Transverse colon (tissue), 4 donors: ENCODE data around the gene ZBTB1. TPM values are rescaled to one million over a fixed set of nuclear protein-coding genes. Genes with fewer than 3 reads are reported as not detected.

Source experiments
- DNase-seq: peaks from one replicate; pipeline ENCODE4 v3.0.0-alpha.2; 2019
- H3K27ac ChIP-seq, 4 donors: fragments of 200-600 bp; sonication (generic); 2 replicates each; pipeline ENCODE4 v1.5.1; 2016 to 2018; ENCODE audit warnings: inconsistent platforms in 4 of 4
- H3K27me3 ChIP-seq: fragments of 200-600 bp; sonication (generic); 2 replicates; pipeline ENCODE4 v1.5.1; 2017; ENCODE audit warnings: inconsistent platforms
- H3K36me3 ChIP-seq, 4 donors: fragments of 200-600 bp; sonication (generic); 2 replicates each; pipeline ENCODE4 v1.5.1; 2017 to 2019; ENCODE audit warnings: inconsistent platforms in 4 of 4
- H3K4me1 ChIP-seq, 4 donors: fragments of 200-600 bp; sonication (generic); 2 replicates each; pipeline ENCODE4 v1.5.1; 2017 to 2020; ENCODE audit warnings: inconsistent platforms in 4 of 4
- H3K4me3 ChIP-seq, 4 donors: fragments of 200-600 bp; sonication (generic); 1 replicate in 1 of 4; 2 replicates in 3 of 4; pipeline versions ENCODE4 v1.5.1 to v1.6.1; 2017 to 2019; ENCODE audit warnings: inconsistent platforms in 4 of 4
- H3K9me3 ChIP-seq, 2 donors: fragments of 200-600 bp; sonication (generic); 2 replicates each; pipeline ENCODE4 v1.5.1; 2017 to 2019; ENCODE audit warnings: inconsistent platforms in 2 of 2
- EP300 ChIP-seq: sonication (generic); formaldehyde crosslinking; IDR thresholded peaks from one replicate; pipeline ENCODE4 v1.6.1; 2017; ENCODE audit warnings: antibody characterized with exemption, low read depth
- POLR2A ChIP-seq: fragments of 450-650 bp; IDR thresholded peaks from one replicate; pipeline ENCODE4 v1.6.1; 2016; ENCODE audit warnings: antibody characterized with exemption, mild to moderate bottlenecking, moderate library complexity
- POLR2AphosphoS5 ChIP-seq, 3 donors: sonication (generic); formaldehyde crosslinking; IDR thresholded peaks; one replicate each; pipeline ENCODE4 v1.6.1; 2016; ENCODE audit warnings: antibody characterized with exemption in 3 of 3
- WGBS, 2 donors: methylation state at CpG; one replicate each; pipeline ENCODE4 v1.1.5; 2018; ENCODE audit warnings: low coverage in 1 of 2; 5-methylcytosine and 5-hydroxymethylcytosine counted together
- in situ Hi-C, 4 donors: fragments of 200-750 bp; cut with MboI; loops; one replicate each; pipeline versions ENCODE4 v1.15.0 to v1.15.1; 2017; ENCODE audit warnings: low sequenced_read_pairs in 3 of 4, low pct_ligation_motif_present in 1 of 4, low pct_unique_long_range_greater_than_20kb in 1 of 4
- intact Hi-C: fragments of 100-400 bp; cut with DNase I; formaldehyde crosslinking; loops from one replicate; pipeline ENCODE4 v1.15.1; 2023; ENCODE audit warnings: low total_unique reads
- total RNA-seq, 4 donors: library from RNA; depleted of rRNA; stranded (reverse); fragments of >200 nt; gene quantifications; one replicate each; pipeline ENCODE4 v1.1.0, GENCODE V29; 2016
- TF ChIP-seq, protein P1 (sequence below), 5 experiments: fragments of 200-600 bp in 3 of 5; fragments of 450-650 bp in 2 of 5; sonication (generic) in 3 of 5; IDR thresholded peaks; 1 replicate in 2 of 5; 2 replicates in 3 of 5; pipeline ENCODE4 v1.5.1; 2016 to 2017; ENCODE audit warnings: antibody characterized with exemption in 5 of 5, inconsistent platforms in 3 of 5, mild to moderate bottlenecking in 2 of 5, moderate library complexity in 1 of 5

Gene ZBTB1
- total RNA-seq, 4 donors from 2014 or later: 18.3 to 51.4 (median 34.3) TPM

DNA sequence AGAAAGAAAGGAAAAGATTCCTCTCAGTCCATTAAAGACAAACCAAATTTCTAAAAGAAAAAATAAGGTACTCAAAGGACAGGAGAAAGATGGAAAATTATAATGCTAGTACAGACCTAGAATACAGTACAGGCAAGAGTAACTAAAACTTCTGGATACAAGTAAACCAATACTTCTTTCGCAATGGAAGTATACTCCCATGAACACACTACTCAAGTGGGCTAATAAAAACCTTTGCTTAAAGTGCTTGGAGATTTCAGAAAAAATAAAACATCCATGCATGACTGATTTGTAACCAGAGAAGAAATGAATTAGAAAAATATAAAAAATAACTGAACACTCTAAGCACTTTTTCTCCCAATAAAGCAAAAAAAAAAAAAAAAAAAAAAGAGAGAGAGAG lies 4.5 kb upstream of the ZBTB1 start:
- H3K27ac ChIP-seq: peak overlapping the region in 1 of 4 donors; percentile 99
- no peak for DNase-seq
- 93 to 100% methylated on average over 1 of the region's 1 CpG for WGBS, 2 donors
- no peak overlapping the region for H3K4me3 ChIP-seq
- in situ Hi-C loops: no loop called here
- peaks cover 11 to 37% (median 30%) of the 10 kb centered on the region in 4 donors for H3K4me1 ChIP-seq
- intact Hi-C loops: no loop called here
- no peak for TF ChIP-seq EP300
- TF ChIP-seq, protein P1, sequence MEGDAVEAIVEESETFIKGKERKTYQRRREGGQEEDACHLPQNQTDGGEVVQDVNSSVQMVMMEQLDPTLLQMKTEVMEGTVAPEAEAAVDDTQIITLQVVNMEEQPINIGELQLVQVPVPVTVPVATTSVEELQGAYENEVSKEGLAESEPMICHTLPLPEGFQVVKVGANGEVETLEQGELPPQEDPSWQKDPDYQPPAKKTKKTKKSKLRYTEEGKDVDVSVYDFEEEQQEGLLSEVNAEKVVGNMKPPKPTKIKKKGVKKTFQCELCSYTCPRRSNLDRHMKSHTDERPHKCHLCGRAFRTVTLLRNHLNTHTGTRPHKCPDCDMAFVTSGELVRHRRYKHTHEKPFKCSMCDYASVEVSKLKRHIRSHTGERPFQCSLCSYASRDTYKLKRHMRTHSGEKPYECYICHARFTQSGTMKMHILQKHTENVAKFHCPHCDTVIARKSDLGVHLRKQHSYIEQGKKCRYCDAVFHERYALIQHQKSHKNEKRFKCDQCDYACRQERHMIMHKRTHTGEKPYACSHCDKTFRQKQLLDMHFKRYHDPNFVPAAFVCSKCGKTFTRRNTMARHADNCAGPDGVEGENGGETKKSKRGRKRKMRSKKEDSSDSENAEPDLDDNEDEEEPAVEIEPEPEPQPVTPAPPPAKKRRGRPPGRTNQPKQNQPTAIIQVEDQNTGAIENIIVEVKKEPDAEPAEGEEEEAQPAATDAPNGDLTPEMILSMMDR (IDR thresholded peaks at IDR 0.05): no peak
- TF ChIP-seq POLR2A: no peak
- TF ChIP-seq POLR2AphosphoS5 (IDR thresholded peaks at IDR 0.05): no peak
- H3K9me3 ChIP-seq: no peaks in the 10 kb centered on the region
- H3K27me3 ChIP-seq: no peaks in the 10 kb centered on the region
- no peaks in the 10 kb centered on the region for H3K36me3 ChIP-seq

GRCh38 chr14:64501411-64502171 lies 3.0 kb upstream of the ZBTB1 start:
- Histone ChIP-seq H3K36me3 (no peaks in the 10 kb centered on the region), H3K9me3 (no peaks in the 10 kb centered on the region), H3K27ac (peak overlapping the region; percentile 98 to 100 (median 100)), H3K4me1 (peaks cover 11 to 47% (median 39%) of the 10 kb centered on the region in 4 donors), H3K4me3 (peak overlapping the region in 2 of 4 donors; percentile 1 to 75), H3K27me3 (no peaks in the 10 kb centered on the region)
- peak; percentile 43 for TF ChIP-seq POLR2A
- TF ChIP-seq POLR2AphosphoS5 (IDR thresholded peaks at IDR 0.05): peak; percentile 69 to 75 (median 74)
- TF ChIP-seq EP300: peak; percentile 60
- TF ChIP-seq, protein P1 (IDR thresholded peaks at IDR 0.05): no peak
- in situ Hi-C loops: no loop called here
- 20 to 29% methylated on average over 4 to 8 of the region's 8 CpGs for WGBS, 2 donors
- intact Hi-C loops: no loop called here
- DNase-seq: peak; percentile 68

GRCh38 chr14:64502456-64502855 lies 2.1 kb upstream of the ZBTB1 start:
- peak overlapping the region; percentile 98 to 100 (median 100) for H3K27ac ChIP-seq
- H3K4me1 ChIP-seq: peaks cover 11 to 56% (median 48%) of the 10 kb centered on the region in 4 donors
- H3K27me3 ChIP-seq: no peaks in the 10 kb centered on the region
- 18 to 80% methylated on average over 1 to 6 of the region's 6 CpGs for WGBS, 2 donors
- peak overlapping the region; percentile 71 to 92 (median 74) for H3K4me3 ChIP-seq
- H3K9me3 ChIP-seq: no peaks in the 10 kb centered on the region
- no peaks in the 10 kb centered on the region for H3K36me3 ChIP-seq
- in situ Hi-C loops (no loop called here), intact Hi-C loops (no loop called here)
- DNase-seq: no peak
- TF ChIP-seq EP300 (no peak), POLR2AphosphoS5 (IDR thresholded peaks at IDR 0.05) (no peak), POLR2A (no peak)
- TF ChIP-seq, protein P1 (IDR thresholded peaks at IDR 0.05): no peak

GRCh38 chr14:64502887-64503433 lies 1.6 kb upstream of the ZBTB1 start:
- no peaks in the 10 kb centered on the region for H3K27me3 ChIP-seq
- TF ChIP-seq POLR2AphosphoS5 (IDR thresholded peaks at IDR 0.05) (no peak), EP300 (no peak), POLR2A (no peak)
- TF ChIP-seq, protein P1 (IDR thresholded peaks at IDR 0.05): no peak
- intact Hi-C loops: no loop called here
- H3K4me1 ChIP-seq: peaks cover 11 to 61% (median 50%) of the 10 kb centered on the region in 4 donors
- WGBS, 2 donors: 0% methylated on average over 7 to 24 of the region's 29 CpGs
- peak overlapping the region; percentile 98 to 100 (median 100) for H3K27ac ChIP-seq
- peak overlapping the region; percentile 71 to 92 (median 74) for H3K4me3 ChIP-seq
- DNase-seq: peak; percentile 36
- no peaks in the 10 kb centered on the region for H3K9me3 ChIP-seq
- in situ Hi-C loops: no loop called here
- H3K36me3 ChIP-seq: no peaks in the 10 kb centered on the region
